Measurements from ENCODE around the gene PIP4K2C. TPM values are rescaled to one million over a fixed set of nuclear protein-coding genes. Genes with fewer than 3 reads are reported as not detected.

The PIP4K2C gene
- total RNA-seq, 3 donors from 2014 or later (not counting 1 experiment from before 2014, with no cell fraction given) = 41.0 to 62.9 (median 52.0) TPM

DNA sequence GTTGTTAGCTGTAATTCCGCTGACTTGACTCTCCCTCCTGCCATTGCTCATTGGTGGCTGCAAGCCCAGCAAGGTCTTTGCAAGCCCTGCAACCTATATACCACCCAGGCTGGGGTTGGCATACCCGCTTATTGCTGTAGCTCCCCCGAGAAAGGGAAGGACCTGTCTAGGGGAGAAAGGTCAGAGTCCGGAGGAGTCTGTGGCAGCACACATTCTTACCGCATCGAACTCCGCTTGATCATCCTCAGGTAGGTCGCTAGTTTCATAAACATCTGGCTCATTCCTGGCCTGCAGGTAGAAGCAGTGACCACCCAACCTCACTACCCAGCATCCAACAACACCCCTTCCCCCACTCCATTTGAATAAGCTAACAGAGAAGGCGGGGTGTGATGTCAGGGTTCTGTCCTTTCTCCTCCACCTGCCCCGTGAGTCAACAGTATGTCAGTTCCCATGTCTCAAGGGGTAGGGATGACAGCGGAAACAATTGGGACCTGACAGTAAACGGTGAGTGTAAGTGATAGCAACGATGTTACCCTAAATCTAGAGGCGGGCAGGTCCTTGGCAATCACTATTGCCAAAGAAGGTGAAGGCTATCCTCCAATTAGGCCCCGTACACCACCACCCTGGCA, 45.1 kb upstream of the PIP4K2C start:
- H3K4me3 Mint-ChIP-seq = peak overlapping the region; percentile 90
- no peaks in the 10 kb centered on the region for H3K36me3 Mint-ChIP-seq
- Histone ChIP-seq H3K9me3 (ENCODE audit: control insufficient read depth, insufficient read depth, low read length) (no peaks in the 10 kb centered on the region), H3K27ac (ENCODE audit: low read length) (peak overlapping the region; percentile 82), H3K36me3 (ENCODE audit: control insufficient read depth, insufficient read depth, low read length) (peaks cover 3% of the 10 kb centered on the region), H3K27me3 (ENCODE audit: control insufficient read depth, insufficient read depth, low read length) (peaks cover 14% of the 10 kb centered on the region), H3K4me3 (ENCODE audit: low read length) (peak overlapping the region; percentile 98), H3K4me1 (ENCODE audit: control insufficient read depth, insufficient read depth, low read length) (peaks cover 26% of the 10 kb centered on the region)
- H3K9me3 Mint-ChIP-seq = no peaks in the 10 kb centered on the region
- intact Hi-C loops (cut with micrococcal nuclease) = no loop called here
- TF ChIP-seq, protein P1, sequence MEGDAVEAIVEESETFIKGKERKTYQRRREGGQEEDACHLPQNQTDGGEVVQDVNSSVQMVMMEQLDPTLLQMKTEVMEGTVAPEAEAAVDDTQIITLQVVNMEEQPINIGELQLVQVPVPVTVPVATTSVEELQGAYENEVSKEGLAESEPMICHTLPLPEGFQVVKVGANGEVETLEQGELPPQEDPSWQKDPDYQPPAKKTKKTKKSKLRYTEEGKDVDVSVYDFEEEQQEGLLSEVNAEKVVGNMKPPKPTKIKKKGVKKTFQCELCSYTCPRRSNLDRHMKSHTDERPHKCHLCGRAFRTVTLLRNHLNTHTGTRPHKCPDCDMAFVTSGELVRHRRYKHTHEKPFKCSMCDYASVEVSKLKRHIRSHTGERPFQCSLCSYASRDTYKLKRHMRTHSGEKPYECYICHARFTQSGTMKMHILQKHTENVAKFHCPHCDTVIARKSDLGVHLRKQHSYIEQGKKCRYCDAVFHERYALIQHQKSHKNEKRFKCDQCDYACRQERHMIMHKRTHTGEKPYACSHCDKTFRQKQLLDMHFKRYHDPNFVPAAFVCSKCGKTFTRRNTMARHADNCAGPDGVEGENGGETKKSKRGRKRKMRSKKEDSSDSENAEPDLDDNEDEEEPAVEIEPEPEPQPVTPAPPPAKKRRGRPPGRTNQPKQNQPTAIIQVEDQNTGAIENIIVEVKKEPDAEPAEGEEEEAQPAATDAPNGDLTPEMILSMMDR (IDR thresholded peaks at IDR 0.05) = no peak
- ATAC-seq (no peak), DNase-seq (no peak)
- WGBS (ENCODE audit: insufficient coverage) = 89% methylated on average over 15 of the region's 15 CpGs
- peaks cover 6 to 21% of the 10 kb centered on the region in 2 donors for H3K27me3 Mint-ChIP-seq (ENCODE audit: low read depth in 2 of 2)
- H3K27ac Mint-ChIP-seq = peak overlapping the region; percentile 86 to 95
- peaks cover 27 to 47% of the 10 kb centered on the region in 2 donors for H3K4me1 Mint-ChIP-seq

DNA sequence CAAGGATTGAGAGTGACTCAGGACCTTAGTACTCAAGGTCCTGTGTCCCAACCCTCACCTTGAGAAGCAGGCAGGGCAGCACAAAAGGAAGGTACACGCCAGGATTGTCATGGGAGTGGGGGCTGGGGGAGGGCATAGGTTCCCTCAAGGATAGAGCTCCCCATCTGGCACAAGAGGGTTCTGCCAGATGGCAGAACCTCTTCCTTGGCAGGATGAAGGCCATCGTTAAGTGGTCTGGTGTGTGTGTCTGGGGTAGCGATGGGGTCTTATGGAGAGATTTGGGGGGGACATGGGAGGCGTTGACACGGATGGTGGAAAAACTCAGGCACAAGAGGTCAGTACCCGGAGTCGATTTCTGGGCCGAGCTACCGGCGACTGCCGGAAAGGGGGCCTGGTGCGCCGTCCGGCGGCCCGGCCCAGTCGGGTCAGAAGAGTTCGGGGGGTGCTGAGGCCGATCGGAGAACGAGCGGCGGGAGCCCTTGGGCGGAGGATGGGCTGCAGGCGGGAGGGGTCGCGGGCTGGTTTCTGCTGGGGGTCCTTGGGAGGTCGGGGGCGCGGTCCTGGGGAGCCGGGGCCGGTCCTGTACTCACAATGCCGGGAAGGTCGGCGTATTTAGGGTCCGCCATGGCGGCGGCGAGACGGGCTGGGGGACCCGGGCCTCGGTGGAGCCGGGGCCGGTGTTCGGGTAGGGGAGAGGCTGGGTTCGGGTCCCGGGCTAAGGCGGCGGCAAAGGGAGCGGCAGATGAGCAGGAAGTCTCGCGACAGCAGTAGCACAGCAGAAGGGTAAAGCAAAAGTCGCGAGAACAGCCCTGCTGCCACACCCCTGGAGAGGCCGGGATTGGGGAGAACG, 44.3 kb upstream of the PIP4K2C start, which contains the start of gene DCTN2:
Gene DCTN2 (minus strand): TSS at position 755 of the 850 bp plus-strand sequence. CDS start 129 bp downstream, at position 626.
- Mint-ChIP-seq H3K4me1 (peaks cover 27 to 47% of the 10 kb centered on the region in 2 donors), H3K9me3 (no peaks in the 10 kb centered on the region), H3K27ac (peak within 1 kb of the TSS; percentile 86 to 95), H3K36me3 (no peaks in the 10 kb centered on the region), H3K4me3 (peak within 1 kb of the TSS; percentile 90), H3K27me3 (ENCODE audit: low read depth in 2 of 2) (peaks cover 6 to 22% of the 10 kb centered on the region in 2 donors)
- peak within 1 kb of the TSS; percentile 82 for H3K27ac ChIP-seq (ENCODE audit: low read length)
- peak within 1 kb of the TSS; percentile 98 for H3K4me3 ChIP-seq (ENCODE audit: low read length)
- TF ChIP-seq, protein P1 (IDR thresholded peaks at IDR 0.05) = no peak
- ATAC-seq = peak; percentile 86 to 91 (median 89)
- under 1% methylated on average over 56 of the region's 56 CpGs for WGBS (ENCODE audit: insufficient coverage)
- peaks cover 14% of the 10 kb centered on the region for H3K27me3 ChIP-seq (ENCODE audit: control insufficient read depth, insufficient read depth, low read length)
- H3K4me1 ChIP-seq (ENCODE audit: control insufficient read depth, insufficient read depth, low read length) = peaks cover 26% of the 10 kb centered on the region
- peak; percentile 59 to 97 for DNase-seq
- H3K9me3 ChIP-seq (ENCODE audit: control insufficient read depth, insufficient read depth, low read length) = no peaks in the 10 kb centered on the region
- H3K36me3 ChIP-seq (ENCODE audit: control insufficient read depth, insufficient read depth, low read length) = no peaks in the 10 kb centered on the region
- intact Hi-C loops (cut with micrococcal nuclease) = no loop called here

DNA sequence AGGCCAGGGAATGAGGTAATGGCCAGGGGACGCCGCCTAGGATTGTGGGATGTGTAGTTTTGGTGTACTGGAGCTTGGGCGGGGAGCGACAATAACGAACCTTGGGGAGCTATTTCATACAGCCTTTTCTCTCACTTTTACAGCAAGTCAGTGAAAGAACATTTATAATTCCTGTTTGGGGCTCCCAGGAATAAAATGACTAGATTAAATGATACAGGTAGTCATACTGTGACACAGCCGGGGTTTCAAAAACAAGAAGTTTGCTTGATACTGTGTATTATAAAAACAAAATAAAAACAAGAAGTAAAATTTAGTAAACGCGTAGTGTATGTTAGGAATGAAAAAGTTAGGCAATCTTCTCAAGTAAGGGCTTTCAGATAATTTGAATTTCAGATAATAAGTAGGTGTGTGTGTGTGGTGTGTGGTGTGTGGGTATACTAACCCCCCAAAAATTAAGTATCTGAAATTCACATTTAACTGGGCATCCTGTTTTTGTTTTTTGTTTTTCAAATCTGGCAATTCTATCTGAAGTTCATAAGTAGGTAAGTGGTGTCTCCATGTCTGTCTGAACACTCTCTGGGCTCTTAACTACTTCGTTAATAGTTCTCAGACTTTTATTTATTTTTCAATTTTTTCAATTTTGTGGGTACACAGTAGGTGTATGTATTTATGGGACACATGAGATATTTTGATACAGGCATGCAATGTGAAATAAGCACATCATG, 43.5 kb upstream of the PIP4K2C start:
- intact Hi-C loops (cut with micrococcal nuclease) = no loop called here
- 3% methylated on average over 4 of the region's 9 CpGs for WGBS (ENCODE audit: insufficient coverage)

More for the DNA sequence above, 43.5 kb upstream of the PIP4K2C start:
- H3K27me3 Mint-ChIP-seq (ENCODE audit: low read depth in 2 of 2) = peaks cover 6 to 22% of the 10 kb centered on the region in 2 donors
- peaks cover 14% of the 10 kb centered on the region for H3K27me3 ChIP-seq (ENCODE audit: control insufficient read depth, insufficient read depth, low read length)
- H3K27ac Mint-ChIP-seq = peak overlapping the region; percentile 86 to 95
- H3K4me1 ChIP-seq (ENCODE audit: control insufficient read depth, insufficient read depth, low read length) = peaks cover 26% of the 10 kb centered on the region
- no peaks in the 10 kb centered on the region for H3K9me3 ChIP-seq (ENCODE audit: control insufficient read depth, insufficient read depth, low read length)
- peak overlapping the region; percentile 90 for H3K4me3 Mint-ChIP-seq
- H3K9me3 Mint-ChIP-seq = no peaks in the 10 kb centered on the region
- no peaks in the 10 kb centered on the region for H3K36me3 ChIP-seq (ENCODE audit: control insufficient read depth, insufficient read depth, low read length)
- DNase-seq = no peak
- peaks cover 27 to 47% of the 10 kb centered on the region in 2 donors for H3K4me1 Mint-ChIP-seq
- TF ChIP-seq, protein P1 (IDR thresholded peaks at IDR 0.05) = no peak
- H3K36me3 Mint-ChIP-seq = no peaks in the 10 kb centered on the region
- H3K27ac ChIP-seq (ENCODE audit: low read length) = peak overlapping the region; percentile 82
- peak overlapping the region; percentile 98 for H3K4me3 ChIP-seq (ENCODE audit: low read length)
- no peak for ATAC-seq
